B cell (primary cell): ENCODE data around the gene RAB10.

Experiments
- CTCF ChIP-seq: fragments of 200-600 bp; IDR thresholded peaks from one replicate; pipeline ENCODE4 v1.8.0; 2022; ENCODE audit warnings: antibody characterized with exemption, mild to moderate bottlenecking
- EZH2 ChIP-seq: IDR thresholded peaks from 2 replicates; pipeline ENCODE4 v1.6.1; 2012; ENCODE audit warnings: borderline replicate concordance, low read depth, mild to moderate bottlenecking, moderate library complexity, low read length; ENCODE audit not compliant: insufficient read depth, poor library complexity, severe bottlenecking

- TF ChIP-seq CTCF = no peak
- no peak for TF ChIP-seq EZH2
Observed at GRCh38 chr2:26049641-26050040, 15.8 kb downstream of the RAB10 start.
